ENCODE measurements around the gene SLC16A14.
A peak's percentile ranks its signal among the peaks of the same experiment; 100 is the strongest.
"Not testable (repeated sequence)": the region's sequence is repeated elsewhere in the genome, so short reads cannot be mapped to it uniquely, and the experiment has no call there.

Gene SLC16A14

GRCh38 chr2:230068651-230069055 lies at the start of gene SLC16A14:
TSS of gene SLC16A14 (minus strand) at chr2:230068924. CDS start at chr2:230059352, 9,572 bp downstream.
- DNase-seq (ENCODE audit: low spot score) = no peak

- DNase-seq (ENCODE audit: low spot score) = no peak
These were observed 38.0 kb upstream of the SLC16A14 start for GRCh38 chr2:230106771-230107170.

- not testable (repeated sequence) for DNase-seq (ENCODE audit: low spot score)
These were observed 33.2 kb upstream of the SLC16A14 start for GRCh38 chr2:230101967-230102366.

GRCh38 chr2:230097841-230098240 lies 29.1 kb upstream of the SLC16A14 start:
- no peak for DNase-seq (ENCODE audit: low spot score)

- DNase-seq (ENCODE audit: low spot score) = no peak
These were observed 28.7 kb upstream of the SLC16A14 start for GRCh38 chr2:230097424-230097823.

GRCh38 chr2:230090967-230091366 lies 22.2 kb upstream of the SLC16A14 start:
- DNase-seq (ENCODE audit: low spot score) = no peak

GRCh38 chr2:230085201-230085600 lies 16.5 kb upstream of the SLC16A14 start:
- DNase-seq (ENCODE audit: low spot score) = no peak

GRCh38 chr2:230077851-230078547 lies 9.3 kb upstream of the SLC16A14 start:
- DNase-seq (ENCODE audit: low spot score) = no peak

- DNase-seq (ENCODE audit: low spot score) = no peak
These were observed 8.1 kb upstream of the SLC16A14 start for GRCh38 chr2:230076819-230077218.

GRCh38 chr2:230075988-230076631 lies 7.4 kb upstream of the SLC16A14 start:
- no peak for DNase-seq (ENCODE audit: low spot score)

- no peak for DNase-seq (ENCODE audit: low spot score)
These were observed 2.7 kb upstream of the SLC16A14 start for GRCh38 chr2:230071421-230071820.

GRCh38 chr2:230069402-230069801 lies 678 bp upstream of the SLC16A14 start:
- no peak for DNase-seq (ENCODE audit: low spot score)

- peak; percentile 65 for DNase-seq (ENCODE audit: low spot score)
These were observed 591 bp downstream of the SLC16A14 start for GRCh38 chr2:230068016-230068650.

GRCh38 chr2:230060672-230061293 lies 7.9 kb downstream of the SLC16A14 start:
- DNase-seq (ENCODE audit: low spot score) = no peak

- DNase-seq (ENCODE audit: low spot score) = no peak
These were observed 14.8 kb downstream of the SLC16A14 start for GRCh38 chr2:230053753-230054478.

- no peak for DNase-seq (ENCODE audit: low spot score)
These were observed 16.4 kb downstream of the SLC16A14 start for GRCh38 chr2:230052299-230052698.

- no peak for DNase-seq (ENCODE audit: low spot score)
These were observed 18.6 kb downstream of the SLC16A14 start for GRCh38 chr2:230050136-230050535.

- no peak for DNase-seq (ENCODE audit: low spot score)
These were observed 20.6 kb downstream of the SLC16A14 start for GRCh38 chr2:230048010-230048671.

- DNase-seq (ENCODE audit: low spot score) = no peak
These were observed 22.2 kb downstream of the SLC16A14 start for GRCh38 chr2:230046491-230046890.

GRCh38 chr2:230043461-230043860 lies 25.3 kb downstream of the SLC16A14 start:
- DNase-seq (ENCODE audit: low spot score) = no peak

GRCh38 chr2:230043025-230043424 lies 25.7 kb downstream of the SLC16A14 start:
- DNase-seq (ENCODE audit: low spot score) = no peak

- no peak for DNase-seq (ENCODE audit: low spot score)
These were observed 26.5 kb downstream of the SLC16A14 start for GRCh38 chr2:230042195-230042594.

Measured in D341Med (cell line).